SW480 (cell line): ENCODE results near the gene AURKAIP1.

Source experiments
- DNase-seq: peaks from one replicate; pipeline ENCODE4 v3.0.0-alpha.2; 2016; ENCODE audit warnings: low spot score

AURKAIP1 gene

DNA sequence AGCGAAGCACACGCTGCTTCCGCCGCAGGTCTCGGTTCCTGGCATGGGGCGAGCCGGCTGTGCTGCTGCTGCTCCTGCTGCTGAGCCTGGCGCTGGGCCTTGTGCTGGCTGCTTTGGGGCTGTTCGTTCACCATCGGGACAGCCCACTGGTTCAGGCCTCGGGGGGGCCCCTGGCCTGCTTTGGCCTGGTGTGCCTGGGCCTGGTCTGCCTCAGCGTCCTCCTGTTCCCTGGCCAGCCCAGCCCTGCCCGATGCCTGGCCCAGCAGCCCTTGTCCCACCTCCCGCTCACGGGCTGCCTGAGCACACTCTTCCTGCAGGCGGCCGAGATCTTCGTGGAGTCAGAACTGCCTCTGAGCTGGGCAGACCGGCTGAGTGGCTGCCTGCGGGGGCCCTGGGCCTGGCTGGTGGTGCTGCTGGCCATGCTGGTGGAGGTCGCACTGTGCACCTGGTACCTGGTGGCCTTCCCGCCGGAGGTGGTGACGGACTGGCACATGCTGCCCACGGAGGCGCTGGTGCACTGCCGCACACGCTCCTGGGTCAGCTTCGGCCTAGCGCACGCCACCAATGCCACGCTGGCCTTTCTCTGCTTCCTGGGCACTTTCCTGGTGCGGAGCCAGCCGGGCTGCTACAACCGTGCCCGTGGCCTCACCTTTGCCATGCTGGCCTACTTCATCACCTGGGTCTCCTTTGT is 41.3 kb downstream of the AURKAIP1 start:
- no peak for DNase-seq

DNA sequence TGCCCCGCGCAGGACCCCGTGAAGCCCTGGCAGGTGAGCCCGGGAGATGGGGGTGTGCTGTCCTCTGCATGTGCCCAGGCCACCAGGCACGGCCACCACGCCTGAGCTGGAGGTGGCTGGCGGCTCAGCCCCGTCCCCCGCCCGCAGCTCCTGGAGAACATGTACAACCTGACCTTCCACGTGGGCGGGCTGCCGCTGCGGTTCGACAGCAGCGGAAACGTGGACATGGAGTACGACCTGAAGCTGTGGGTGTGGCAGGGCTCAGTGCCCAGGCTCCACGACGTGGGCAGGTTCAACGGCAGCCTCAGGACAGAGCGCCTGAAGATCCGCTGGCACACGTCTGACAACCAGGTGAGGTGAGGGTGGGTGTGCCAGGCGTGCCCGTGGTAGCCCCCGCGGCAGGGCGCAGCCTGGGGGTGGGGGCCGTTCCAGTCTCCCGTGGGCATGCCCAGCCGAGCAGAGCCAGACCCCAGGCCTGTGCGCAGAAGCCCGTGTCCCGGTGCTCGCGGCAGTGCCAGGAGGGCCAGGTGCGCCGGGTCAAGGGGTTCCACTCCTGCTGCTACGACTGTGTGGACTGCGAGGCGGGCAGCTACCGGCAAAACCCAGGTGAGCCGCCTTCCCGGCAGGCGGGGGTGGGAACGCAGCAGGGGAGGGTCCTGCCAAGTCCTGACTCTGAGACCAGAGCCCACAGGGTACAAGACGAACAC is 42.1 kb downstream of the AURKAIP1 start:
- peak; percentile 90 for DNase-seq

DNA sequence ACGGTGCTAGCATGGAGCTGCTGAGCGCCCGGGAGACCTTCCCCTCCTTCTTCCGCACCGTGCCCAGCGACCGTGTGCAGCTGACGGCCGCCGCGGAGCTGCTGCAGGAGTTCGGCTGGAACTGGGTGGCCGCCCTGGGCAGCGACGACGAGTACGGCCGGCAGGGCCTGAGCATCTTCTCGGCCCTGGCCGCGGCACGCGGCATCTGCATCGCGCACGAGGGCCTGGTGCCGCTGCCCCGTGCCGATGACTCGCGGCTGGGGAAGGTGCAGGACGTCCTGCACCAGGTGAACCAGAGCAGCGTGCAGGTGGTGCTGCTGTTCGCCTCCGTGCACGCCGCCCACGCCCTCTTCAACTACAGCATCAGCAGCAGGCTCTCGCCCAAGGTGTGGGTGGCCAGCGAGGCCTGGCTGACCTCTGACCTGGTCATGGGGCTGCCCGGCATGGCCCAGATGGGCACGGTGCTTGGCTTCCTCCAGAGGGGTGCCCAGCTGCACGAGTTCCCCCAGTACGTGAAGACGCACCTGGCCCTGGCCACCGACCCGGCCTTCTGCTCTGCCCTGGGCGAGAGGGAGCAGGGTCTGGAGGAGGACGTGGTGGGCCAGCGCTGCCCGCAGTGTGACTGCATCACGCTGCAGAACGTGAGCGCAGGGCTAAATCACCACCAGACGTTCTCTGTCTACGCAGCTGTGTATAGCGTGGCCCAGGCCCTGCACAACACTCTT is 42.8 kb downstream of the AURKAIP1 start:
- DNase-seq, result no peak

DNA sequence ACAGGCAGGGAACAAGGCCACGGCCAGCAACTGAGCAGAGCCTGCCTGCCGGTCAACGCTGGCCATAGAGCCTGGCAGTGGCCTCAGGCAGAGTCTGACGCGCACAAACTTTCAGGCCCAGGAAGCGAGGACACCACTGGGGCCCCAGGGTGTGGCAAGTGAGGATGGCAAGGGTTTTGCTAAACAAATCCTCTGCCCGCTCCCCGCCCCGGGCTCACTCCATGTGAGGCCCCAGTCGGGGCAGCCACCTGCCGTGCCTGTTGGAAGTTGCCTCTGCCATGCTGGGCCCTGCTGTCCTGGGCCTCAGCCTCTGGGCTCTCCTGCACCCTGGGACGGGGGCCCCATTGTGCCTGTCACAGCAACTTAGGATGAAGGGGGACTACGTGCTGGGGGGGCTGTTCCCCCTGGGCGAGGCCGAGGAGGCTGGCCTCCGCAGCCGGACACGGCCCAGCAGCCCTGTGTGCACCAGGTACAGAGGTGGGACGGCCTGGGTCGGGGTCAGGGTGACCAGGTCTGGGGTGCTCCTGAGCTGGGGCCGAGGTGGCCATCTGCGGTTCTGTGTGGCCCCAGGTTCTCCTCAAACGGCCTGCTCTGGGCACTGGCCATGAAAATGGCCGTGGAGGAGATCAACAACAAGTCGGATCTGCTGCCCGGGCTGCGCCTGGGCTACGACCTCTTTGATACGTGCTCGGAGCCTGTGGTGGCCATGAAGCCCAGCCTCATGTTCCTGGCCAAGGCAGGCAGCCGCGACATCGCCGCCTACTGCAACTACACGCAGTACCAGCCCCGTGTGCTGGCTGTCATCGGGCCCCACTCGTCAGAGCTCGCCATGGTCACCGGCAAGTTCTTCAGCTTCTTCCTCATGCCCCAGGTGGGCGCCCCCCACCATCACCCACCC is 43.7 kb downstream of the AURKAIP1 start, which contains the start of gene TAS1R3:
Gene TAS1R3 (plus strand): TSS at position 213 of the 898 bp plus-strand sequence. CDS start 66 bp downstream, at position 279.
- peak; percentile 72 for DNase-seq

DNA sequence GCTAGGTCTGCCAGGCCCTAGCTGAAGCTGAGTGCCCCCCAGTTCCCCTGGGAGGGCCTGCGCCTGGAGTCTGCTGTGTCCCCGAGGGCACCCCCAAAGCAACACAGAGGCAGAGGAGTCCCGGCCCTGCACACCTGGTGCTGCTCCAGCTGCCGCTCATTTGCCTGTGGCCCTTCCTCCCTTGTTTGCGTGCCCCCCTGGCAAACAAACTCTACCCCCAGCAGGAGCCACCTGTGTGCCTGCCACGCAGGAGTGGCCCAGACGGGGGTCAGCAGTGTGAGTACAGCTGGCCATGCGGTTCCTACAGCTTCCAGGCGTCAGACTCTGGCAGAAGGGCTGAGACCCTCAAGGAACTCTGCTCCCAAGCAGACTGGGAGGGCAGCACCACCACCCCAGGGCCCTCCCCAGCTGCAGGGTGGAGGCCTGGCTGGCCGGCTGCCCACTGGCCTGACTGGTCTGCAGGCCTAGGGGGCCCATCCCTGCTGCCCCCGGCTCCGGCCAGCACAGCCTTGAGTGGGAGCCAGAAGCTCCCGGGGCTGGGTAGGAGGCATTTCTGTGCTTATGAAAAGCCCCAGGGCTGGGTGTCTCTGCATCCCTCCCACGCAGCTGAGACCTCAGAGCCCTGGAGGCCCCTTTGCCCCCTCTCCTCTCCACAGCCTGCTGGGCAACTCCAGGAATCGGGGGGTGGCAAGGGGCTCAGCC is 44.5 kb downstream of the AURKAIP1 start:
- DNase-seq, result no peak

DNA sequence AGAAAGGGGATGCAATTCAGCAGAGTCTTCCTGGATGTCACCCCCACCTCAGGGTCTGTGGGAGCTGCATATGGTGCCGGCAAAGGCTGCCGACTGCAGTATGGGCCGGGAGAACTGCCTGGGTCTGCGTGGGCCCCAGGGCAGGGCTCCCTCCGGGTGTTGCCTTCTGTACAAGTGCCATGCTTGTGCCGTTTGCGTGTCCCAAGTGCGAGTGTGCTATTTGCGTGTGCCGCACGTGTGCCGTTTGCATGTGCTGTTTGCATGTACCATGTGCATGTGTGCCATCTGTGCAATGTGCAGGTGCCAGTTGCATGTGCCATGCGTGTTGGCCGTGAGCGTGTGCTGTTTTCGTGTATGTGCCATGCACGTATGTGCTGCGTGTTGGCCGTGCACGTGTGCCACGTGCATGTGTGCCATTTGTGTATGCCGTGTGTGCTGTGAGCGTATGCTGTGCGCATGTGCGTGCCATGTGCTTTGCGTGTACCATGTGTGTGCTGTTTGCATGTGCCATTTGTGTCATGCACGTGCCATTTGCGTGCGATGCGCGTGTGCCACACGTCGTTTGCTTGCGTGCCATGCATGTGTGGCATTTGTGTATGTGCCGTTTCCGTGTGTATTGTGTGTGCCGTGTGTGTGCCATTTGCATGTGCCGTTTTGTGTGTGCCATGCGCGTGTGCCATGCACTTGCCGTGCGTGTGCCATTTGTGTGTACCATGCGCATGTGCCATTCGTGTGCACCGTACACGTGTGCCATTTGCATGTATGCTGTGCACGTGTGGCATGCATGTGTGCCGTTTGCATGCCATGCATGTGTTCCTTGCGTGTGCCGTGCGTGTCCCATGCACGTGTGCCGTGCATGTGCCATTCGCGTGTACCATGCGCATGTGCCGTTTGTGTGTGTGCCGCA is 45.5 kb downstream of the AURKAIP1 start:
- DNase-seq, result no peak

DNA sequence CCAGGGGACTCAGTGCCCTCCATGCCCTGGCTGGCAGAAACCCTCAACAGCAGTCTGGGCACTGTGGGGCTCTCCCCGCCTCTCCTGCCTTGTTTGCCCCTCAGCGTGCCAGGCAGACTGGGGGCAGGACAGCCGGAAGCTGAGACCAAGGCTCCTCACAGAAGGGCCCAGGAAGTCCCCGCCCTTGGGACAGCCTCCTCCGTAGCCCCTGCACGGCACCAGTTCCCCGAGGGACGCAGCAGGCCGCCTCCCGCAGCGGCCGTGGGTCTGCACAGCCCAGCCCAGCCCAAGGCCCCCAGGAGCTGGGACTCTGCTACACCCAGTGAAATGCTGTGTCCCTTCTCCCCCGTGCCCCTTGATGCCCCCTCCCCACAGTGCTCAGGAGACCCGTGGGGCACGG is 46.8 kb downstream of the AURKAIP1 start:
- DNase-seq, result no peak

DNA sequence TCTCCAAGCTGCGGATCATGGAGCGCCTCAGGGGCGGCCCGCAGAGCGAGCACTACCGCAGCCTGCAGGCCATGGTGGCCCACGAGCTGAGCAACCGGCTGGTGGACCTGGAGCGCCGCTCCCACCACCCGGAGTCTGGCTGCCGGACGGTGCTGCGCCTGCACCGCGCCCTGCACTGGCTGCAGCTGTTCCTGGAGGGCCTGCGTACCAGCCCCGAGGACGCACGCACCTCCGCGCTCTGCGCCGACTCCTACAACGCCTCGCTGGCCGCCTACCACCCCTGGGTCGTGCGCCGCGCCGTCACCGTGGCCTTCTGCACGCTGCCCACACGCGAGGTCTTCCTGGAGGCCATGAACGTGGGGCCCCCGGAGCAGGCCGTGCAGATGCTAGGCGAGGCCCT is 47.7 kb downstream of the AURKAIP1 start:
- DNase-seq, result no peak

DNA sequence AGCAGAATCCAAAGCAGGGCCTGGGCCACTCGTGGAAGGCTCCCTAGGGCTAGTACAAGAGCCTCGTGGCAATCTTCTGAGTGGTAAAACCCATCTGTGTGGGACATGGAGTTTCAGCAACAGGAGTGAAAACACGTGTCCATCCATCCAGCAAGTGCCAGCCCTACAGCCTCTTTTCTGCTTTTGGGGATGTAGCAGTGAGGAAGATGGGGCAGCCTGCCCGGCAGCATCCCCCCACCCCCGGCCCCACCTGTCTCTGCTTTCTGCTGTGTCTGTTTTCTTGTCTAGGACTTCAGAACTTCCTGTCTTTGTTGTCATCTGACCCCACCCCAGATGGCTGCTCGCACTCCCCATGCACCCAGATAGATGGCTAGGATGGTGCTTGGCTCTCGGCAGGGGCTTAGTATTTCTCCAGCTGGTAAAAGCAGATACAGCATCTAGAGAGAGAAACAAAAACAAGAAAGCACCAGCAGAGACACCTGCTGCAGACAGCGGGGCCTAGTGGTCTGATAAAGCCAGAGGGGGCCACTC is 48.9 kb downstream of the AURKAIP1 start:
- DNase-seq, result no peak

DNA sequence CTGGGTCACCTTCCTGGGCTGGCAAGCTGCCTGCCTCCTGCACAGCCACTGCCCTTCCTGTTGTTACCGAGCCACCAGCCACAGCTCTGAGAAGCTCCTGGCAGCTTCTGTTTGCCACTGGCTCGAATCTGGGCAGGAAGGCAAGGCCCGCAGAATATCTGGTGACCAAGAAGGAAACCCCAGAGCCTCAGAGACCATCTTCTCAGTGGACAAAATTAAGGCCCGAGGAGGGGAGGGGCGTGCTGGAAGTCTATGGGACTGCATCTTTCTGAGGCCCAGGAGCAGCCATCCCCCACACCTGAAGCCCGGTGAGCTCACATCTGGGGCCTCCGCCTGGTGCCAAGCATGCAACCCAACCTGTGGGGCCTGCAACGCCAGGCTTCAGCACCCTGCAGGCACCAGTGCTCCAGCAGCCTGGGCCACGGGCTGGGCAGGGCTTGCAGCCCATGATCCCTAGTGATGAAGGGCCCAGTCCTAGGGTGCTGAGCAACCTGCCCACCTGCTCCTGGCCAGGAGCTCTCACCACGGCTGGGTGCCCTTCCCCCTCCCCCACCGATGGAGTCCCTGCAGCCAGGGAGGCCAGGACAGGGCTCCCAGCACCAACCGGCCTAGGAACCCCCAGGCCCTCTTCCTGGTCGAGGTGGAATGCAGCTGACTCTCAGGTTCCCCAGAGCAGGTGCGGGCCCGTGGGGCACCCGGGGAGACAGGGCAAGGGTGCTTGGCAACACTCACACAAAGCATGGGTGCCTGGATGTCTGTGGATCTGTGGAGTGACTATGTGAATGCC is 49.5 kb downstream of the AURKAIP1 start:
- DNase-seq, result no peak

DNA sequence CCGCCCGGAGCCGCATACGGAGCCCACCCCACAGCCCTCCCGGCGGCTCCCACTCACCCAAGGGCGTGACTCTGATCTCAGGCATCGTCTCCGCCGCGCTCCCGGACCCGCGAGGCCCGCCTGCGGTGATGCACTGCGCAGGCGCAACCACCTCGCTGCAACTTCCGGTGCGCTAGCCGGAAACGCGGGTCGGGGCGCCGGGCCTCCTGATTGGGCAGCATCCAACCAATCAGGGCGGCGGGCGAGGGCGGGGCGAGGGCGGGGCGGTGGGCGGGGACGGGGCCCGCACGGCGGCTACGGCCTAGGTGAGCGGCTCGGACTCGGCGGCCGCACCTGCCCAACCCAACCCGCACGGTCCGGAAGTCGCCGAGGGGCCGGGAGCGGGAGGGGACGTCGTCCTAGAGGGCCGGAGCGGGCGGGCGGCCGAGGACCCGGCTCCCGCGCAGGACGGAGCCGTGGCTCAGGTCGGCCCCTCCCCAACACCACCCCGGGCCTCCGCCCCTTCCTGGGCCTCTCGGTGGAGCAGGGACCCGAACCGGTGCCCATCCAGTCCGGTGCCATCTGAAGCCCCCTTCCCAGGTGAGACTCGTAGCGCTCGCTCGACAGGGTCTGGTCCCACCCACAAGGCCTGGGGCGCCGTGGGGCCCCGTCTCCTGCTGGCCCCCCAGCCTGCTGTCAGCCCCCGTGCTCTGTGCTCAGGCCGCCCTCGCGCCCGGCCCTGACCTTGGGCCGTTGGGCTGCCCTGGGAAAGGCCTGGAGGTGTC is 50.3 kb downstream of the AURKAIP1 start, which contains the start of the genes CPTP and INTS11:
Gene CPTP (plus strand): TSS at position 279 of the 764 bp plus-strand sequence. CDS start 2,109 bp downstream, outside the sequence.
Gene INTS11 (minus strand): TSS at position 137 of the 764 bp plus-strand sequence. CDS start 52 bp downstream, at position 85.
- DNase-seq, result peak; percentile 89

DNA sequence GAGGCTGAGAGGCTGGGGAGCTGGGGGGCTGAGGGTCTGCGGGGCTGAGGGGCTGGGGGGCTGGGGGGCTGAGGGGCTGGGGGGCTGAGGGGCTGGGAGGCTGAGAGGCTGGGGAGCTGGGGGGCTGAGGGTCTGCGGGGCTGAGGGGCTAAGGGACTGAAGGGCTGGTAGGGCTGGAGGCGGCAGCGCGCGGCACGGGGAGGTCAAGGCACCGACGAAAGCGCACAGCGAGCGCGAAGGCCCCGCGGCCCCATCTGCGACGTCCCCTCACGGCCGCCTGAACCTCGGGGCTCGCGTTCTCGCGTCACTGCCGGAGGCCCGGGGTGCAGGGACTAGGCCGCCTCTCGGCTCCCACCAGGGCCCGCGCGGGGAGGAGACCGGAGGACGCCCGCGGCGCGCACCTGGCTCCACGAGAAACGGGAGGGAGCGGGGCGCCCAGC is 50.9 kb downstream of the AURKAIP1 start:
- no peak for DNase-seq
